ENCODE data around the gene CHMP2A. TPM values are rescaled to one million over a fixed set of nuclear protein-coding genes. Genes with fewer than 3 reads are reported as not detected.
A peak's percentile ranks its signal among the peaks of the same experiment; 100 is the strongest.

Gene CHMP2A
- total RNA-seq, 4 donors from 2014 or later: 79.2 to 115 (median 101) TPM

GRCh38 chr19:58516964-58517833 is 37.7 kb downstream of the CHMP2A start:
- H3K27me3 ChIP-seq: no peaks in the 10 kb centered on the region
- TF ChIP-seq CTCF (IDR thresholded peaks at IDR 0.05): no peak
- no peak for TF ChIP-seq POLR2A (IDR thresholded peaks at IDR 0.05)
- H3K9me3 ChIP-seq: no peaks in the 10 kb centered on the region
- no peak overlapping the region for H3K4me3 ChIP-seq
- H3K36me3 ChIP-seq: peaks cover 0 to 21% (median 0%) of the 10 kb centered on the region in 3 donors
- peak overlapping the region in 1 of 4 donors; percentile 96 for H3K27ac ChIP-seq
- no peak for DNase-seq
- peaks cover 3 to 46% (median 12%) of the 10 kb centered on the region in 4 donors for H3K4me1 ChIP-seq

GRCh38 chr19:58516246-58516836 is 38.6 kb downstream of the CHMP2A start:
- H3K4me1 ChIP-seq: peaks cover 3 to 51% (median 12%) of the 10 kb centered on the region in 4 donors
- peaks cover 0 to 21% (median 0%) of the 10 kb centered on the region in 3 donors for H3K36me3 ChIP-seq
- TF ChIP-seq CTCF (IDR thresholded peaks at IDR 0.05): no peak
- no peak for TF ChIP-seq POLR2A (IDR thresholded peaks at IDR 0.05)
- DNase-seq: no peak
- no peaks in the 10 kb centered on the region for H3K27me3 ChIP-seq
- no peak overlapping the region for H3K27ac ChIP-seq
- no peak overlapping the region for H3K4me3 ChIP-seq
- H3K9me3 ChIP-seq: no peaks in the 10 kb centered on the region

- TF ChIP-seq POLR2A (IDR thresholded peaks at IDR 0.05): no peak
- TF ChIP-seq CTCF (IDR thresholded peaks at IDR 0.05): no peak
- H3K4me1 ChIP-seq: peaks cover 3 to 46% (median 12%) of the 10 kb centered on the region in 4 donors
- no peak overlapping the region for H3K4me3 ChIP-seq
- no peaks in the 10 kb centered on the region for H3K9me3 ChIP-seq
- H3K27ac ChIP-seq: no peak overlapping the region
- H3K27me3 ChIP-seq: no peaks in the 10 kb centered on the region
- DNase-seq: no peak
- peaks cover 0 to 21% (median 0%) of the 10 kb centered on the region in 3 donors for H3K36me3 ChIP-seq
Observed at GRCh38 chr19:58515259-58515658, 39.6 kb downstream of the CHMP2A start.

GRCh38 chr19:58514564-58515022 is 40.3 kb downstream of the CHMP2A start:
- Histone ChIP-seq H3K4me1 (peaks cover 3 to 45% (median 12%) of the 10 kb centered on the region in 4 donors), H3K9me3 (no peaks in the 10 kb centered on the region), H3K36me3 (peaks cover 0 to 21% (median 0%) of the 10 kb centered on the region in 3 donors), H3K27me3 (no peaks in the 10 kb centered on the region), H3K4me3 (peak overlapping the region in 3 of 4 donors; percentile 45 to 52 (median 50)), H3K27ac (peak overlapping the region in 2 of 4 donors; percentile 44 to 74)
- DNase-seq: no peak
- TF ChIP-seq CTCF (IDR thresholded peaks at IDR 0.05): no peak
- no peak for TF ChIP-seq POLR2A (IDR thresholded peaks at IDR 0.05)

GRCh38 chr19:58513694-58514563 is 41.0 kb downstream of the CHMP2A start:
- no peaks in the 10 kb centered on the region for H3K27me3 ChIP-seq
- H3K9me3 ChIP-seq: no peaks in the 10 kb centered on the region
- TF ChIP-seq POLR2A (IDR thresholded peaks at IDR 0.05) (peak in 1 of 2 donors; percentile 49), CTCF (IDR thresholded peaks at IDR 0.05) (peak; percentile 84 to 99 (median 94))
- H3K4me1 ChIP-seq: peaks cover 3 to 45% (median 12%) of the 10 kb centered on the region in 4 donors
- peak; percentile 70 to 94 (median 93) for DNase-seq
- H3K4me3 ChIP-seq: peak overlapping the region; percentile 32 to 52 (median 48)
- H3K36me3 ChIP-seq: peaks cover 0 to 21% (median 0%) of the 10 kb centered on the region in 3 donors
- H3K27ac ChIP-seq: peak overlapping the region; percentile 40 to 74 (median 52)
